ENCODE results near the gene FAIM2. TPM values are rescaled to one million over a fixed set of nuclear protein-coding genes. Genes with fewer than 3 reads are reported as not detected.
A peak's percentile ranks its signal among the peaks of the same experiment; 100 is the strongest.

FAIM2 gene
- polyA plus RNA-seq, 4 donors, result 2.2 to 13.5 TPM; not detected in 2

DNA sequence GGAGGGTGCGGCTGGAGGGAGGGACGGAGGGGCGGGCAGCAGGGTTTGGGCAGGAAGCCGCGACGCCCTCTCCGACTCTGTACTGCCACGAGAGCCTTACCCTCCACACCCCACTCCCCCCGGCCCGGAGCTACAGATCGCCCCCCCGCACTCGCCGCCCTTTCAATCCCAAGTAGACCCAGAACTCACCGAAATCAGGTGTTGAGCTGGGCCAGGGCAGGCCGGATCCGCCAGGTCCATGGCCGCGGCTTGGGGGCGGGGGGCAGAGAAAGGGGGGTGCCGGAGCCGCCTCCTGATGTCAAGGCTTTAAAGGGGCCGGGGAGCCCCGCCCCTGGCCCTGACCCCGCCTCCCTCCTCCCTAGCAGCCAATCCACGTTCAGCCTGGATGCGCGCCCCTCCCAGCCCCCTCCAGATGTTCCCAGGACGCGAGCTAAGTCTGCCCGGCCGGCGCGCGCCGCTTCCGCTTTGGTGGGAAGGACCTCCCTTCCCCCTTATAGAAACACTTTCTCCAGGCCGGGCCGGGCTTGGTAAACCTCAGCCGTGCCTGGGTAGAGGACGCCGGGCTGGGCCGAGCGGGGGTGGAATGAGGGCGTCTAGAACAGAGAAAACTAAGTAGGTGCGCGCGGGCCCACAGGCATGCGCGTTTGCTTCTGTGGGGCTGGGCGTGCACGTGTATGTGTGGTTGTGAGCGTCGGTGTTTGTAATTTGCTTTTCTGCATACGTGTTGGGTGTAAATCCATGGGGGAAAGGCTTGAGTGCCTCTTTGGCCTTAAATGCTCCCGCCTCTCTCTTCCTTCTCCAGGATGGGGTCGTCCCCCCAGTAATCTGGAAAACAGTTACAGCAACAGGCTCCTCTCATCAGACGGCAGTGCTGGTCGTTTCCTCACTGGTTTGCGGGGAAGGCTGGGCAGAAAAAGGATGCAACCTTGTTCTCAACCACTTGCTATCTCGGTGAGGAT lies 75.3 kb downstream of the FAIM2 start, which contains the start of gene NCKAP5L:
NCKAP5L (minus strand) TSS at position 281 of the 959 bp plus-strand sequence. CDS start 24,369 bp downstream, outside the sequence.
- WGBS, 3 donors, result 0 to 1% (median 0%) methylated on average over 43 to 61 of the region's 61 CpGs
- Histone ChIP-seq H3K27ac (ENCODE audit: low read depth in 1 of 3, low read length in 2 of 3) (peak within 1 kb of the TSS in 2 of 3 donors; percentile 61 to 88), H3K9me3 (ENCODE audit: control insufficient read depth in 2 of 2, insufficient read depth in 1 of 2, low read depth in 1 of 2, low read length in 1 of 2) (no peaks in the 10 kb centered on the region), H3K4me1 (ENCODE audit: control insufficient read depth in 3 of 3, insufficient read depth in 2 of 3, low read depth in 1 of 3, low read length in 2 of 3) (peaks cover 0 to 15% (median 2%) of the 10 kb centered on the region in 3 donors), H3K36me3 (ENCODE audit: control insufficient read depth in 3 of 3, insufficient read depth in 2 of 3, low read depth in 1 of 3, low read length in 3 of 3) (peaks cover 0 to 6% (median 0%) of the 10 kb centered on the region in 3 donors), H3K27me3 (ENCODE audit: control insufficient read depth in 3 of 3, insufficient read depth in 3 of 3, low read length in 3 of 3) (peaks cover 0 to 2% (median 0%) of the 10 kb centered on the region in 3 donors), H3K4me3 (ENCODE audit: low read depth in 1 of 3, low read length in 3 of 3) (peak within 1 kb of the TSS; percentile 69 to 83 (median 71))
- FAIRE-seq, result no peak
- peak; percentile 91 to 98 for DNase-seq

DNA sequence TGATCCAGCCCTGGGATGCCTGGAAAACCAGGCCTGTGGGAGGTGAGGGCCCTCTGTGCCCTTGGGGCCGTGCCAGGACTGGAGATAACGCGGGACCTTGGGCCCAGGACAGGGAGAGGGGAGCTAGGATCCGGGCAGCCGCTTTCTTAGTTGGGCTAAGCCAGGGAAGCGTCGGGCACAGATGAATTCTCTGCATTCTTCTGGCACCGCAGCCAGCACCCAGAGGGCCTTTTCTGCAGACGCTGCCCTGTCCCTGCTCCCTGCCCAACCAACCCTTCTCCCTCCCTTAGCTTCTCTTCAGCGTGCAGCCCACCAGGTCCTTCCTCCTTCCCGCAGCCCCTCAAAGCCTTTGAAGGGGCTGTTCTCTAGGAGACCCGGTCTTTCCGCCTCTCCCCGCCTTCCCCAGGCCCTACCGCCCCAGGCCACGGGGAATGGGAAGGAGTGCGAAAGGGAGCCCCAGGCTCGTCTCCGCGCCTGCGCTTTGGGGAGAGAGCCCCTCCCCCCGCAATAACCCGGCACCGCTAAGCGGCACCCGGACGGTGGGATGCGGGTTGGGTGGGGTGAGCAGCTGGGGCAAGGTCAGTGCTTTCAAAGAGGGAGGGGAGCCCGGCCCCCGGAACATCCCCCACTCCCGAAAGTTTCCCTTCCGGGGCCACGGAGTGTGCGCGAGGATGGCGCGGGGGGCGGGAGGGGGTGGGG lies 76.2 kb downstream of the FAIM2 start:
- DNase-seq, result peak; percentile 27 to 73
- FAIRE-seq, result no peak
- WGBS, 3 donors, result 4 to 6% (median 5%) methylated on average over 27 to 37 of the region's 38 CpGs
- H3K9me3 ChIP-seq (ENCODE audit: control insufficient read depth in 2 of 2, insufficient read depth in 1 of 2, low read depth in 1 of 2, low read length in 1 of 2), result no peaks in the 10 kb centered on the region
- H3K36me3 ChIP-seq (ENCODE audit: control insufficient read depth in 3 of 3, insufficient read depth in 2 of 3, low read depth in 1 of 3, low read length in 3 of 3), result peaks cover 0 to 14% (median 0%) of the 10 kb centered on the region in 3 donors
- no peaks in the 10 kb centered on the region for H3K27me3 ChIP-seq (ENCODE audit: control insufficient read depth in 3 of 3, insufficient read depth in 3 of 3, low read length in 3 of 3)
- H3K4me3 ChIP-seq (ENCODE audit: low read depth in 1 of 3, low read length in 3 of 3), result peak overlapping the region; percentile 69 to 83 (median 71)
- H3K27ac ChIP-seq (ENCODE audit: low read depth in 1 of 3, low read length in 2 of 3), result peak overlapping the region in 2 of 3 donors; percentile 61 to 66
- peaks cover 0 to 15% (median 2%) of the 10 kb centered on the region in 3 donors for H3K4me1 ChIP-seq (ENCODE audit: control insufficient read depth in 3 of 3, insufficient read depth in 2 of 3, low read depth in 1 of 3, low read length in 2 of 3)

DNA sequence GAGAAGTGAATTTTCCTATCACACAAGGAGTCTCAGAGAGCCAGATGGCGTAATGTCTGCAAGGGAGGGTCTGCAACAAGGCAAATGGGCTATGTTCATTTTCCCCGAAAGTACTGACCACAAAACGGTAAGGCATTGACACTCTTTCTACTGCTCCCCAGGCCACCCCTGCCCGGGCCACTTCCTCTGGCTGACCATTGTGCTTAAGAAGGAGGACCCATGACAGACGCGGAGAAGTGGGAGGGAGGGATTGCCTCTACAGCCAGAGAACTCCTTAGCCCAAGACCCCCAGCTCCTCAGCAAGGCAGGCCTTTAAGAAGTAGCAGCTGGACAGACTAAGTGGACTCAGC lies 76.7 kb downstream of the FAIM2 start:
- Histone ChIP-seq H3K9me3 (ENCODE audit: control insufficient read depth in 2 of 2, insufficient read depth in 1 of 2, low read depth in 1 of 2, low read length in 1 of 2) (no peaks in the 10 kb centered on the region), H3K4me3 (ENCODE audit: low read depth in 1 of 3, low read length in 3 of 3) (peak overlapping the region in 1 of 3 donors; percentile 83), H3K36me3 (ENCODE audit: control insufficient read depth in 3 of 3, insufficient read depth in 2 of 3, low read depth in 1 of 3, low read length in 3 of 3) (peaks cover 0 to 14% (median 0%) of the 10 kb centered on the region in 3 donors), H3K27ac (ENCODE audit: low read depth in 1 of 3, low read length in 2 of 3) (peak overlapping the region in 2 of 3 donors; percentile 61 to 66), H3K4me1 (ENCODE audit: control insufficient read depth in 3 of 3, insufficient read depth in 2 of 3, low read depth in 1 of 3, low read length in 2 of 3) (peaks cover 0 to 15% (median 2%) of the 10 kb centered on the region in 3 donors), H3K27me3 (ENCODE audit: control insufficient read depth in 3 of 3, insufficient read depth in 3 of 3, low read length in 3 of 3) (no peaks in the 10 kb centered on the region)
- DNase-seq, result no peak
- FAIRE-seq, result no peak
- 61 to 84% (median 78%) methylated on average over 6 of the region's 6 CpGs for WGBS, 3 donors

DNA sequence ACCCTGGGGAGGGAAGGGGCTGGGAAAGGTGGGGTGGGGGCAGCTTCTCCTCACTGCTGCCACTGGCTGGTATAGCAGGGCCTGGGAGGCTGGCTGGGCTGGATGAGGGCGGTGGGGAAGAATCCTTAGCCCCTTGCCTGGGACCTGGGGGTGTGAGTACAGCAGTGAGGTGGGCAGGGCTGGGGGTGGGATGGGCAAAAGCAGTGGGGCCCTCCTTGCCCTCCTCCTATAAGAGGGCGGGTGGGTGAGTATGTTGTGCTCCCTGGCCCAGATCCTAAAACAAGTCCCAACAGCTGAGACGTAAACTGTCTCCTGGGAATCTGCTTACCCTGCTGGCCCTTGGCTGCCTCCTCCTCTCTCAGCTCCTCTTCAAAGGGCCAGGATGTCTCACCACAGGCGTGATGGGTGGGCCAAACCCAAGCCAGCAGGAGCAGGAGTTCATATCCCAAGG lies 77.7 kb downstream of the FAIM2 start:
- H3K4me1 ChIP-seq (ENCODE audit: control insufficient read depth in 3 of 3, insufficient read depth in 2 of 3, low read depth in 1 of 3, low read length in 2 of 3), result peaks cover 0 to 15% (median 4%) of the 10 kb centered on the region in 3 donors
- no peaks in the 10 kb centered on the region for H3K9me3 ChIP-seq (ENCODE audit: control insufficient read depth in 2 of 2, insufficient read depth in 1 of 2, low read depth in 1 of 2, low read length in 1 of 2)
- WGBS, 3 donors, result 73 to 78% (median 74%) methylated on average over 3 to 4 of the region's 4 CpGs
- peaks cover 0 to 14% (median 0%) of the 10 kb centered on the region in 3 donors for H3K36me3 ChIP-seq (ENCODE audit: control insufficient read depth in 3 of 3, insufficient read depth in 2 of 3, low read depth in 1 of 3, low read length in 3 of 3)
- FAIRE-seq, result no peak
- DNase-seq, result no peak
- no peaks in the 10 kb centered on the region for H3K27me3 ChIP-seq (ENCODE audit: control insufficient read depth in 3 of 3, insufficient read depth in 3 of 3, low read length in 3 of 3)
- no peak overlapping the region for H3K4me3 ChIP-seq (ENCODE audit: low read depth in 1 of 3, low read length in 3 of 3)
- peak overlapping the region in 1 of 3 donors; percentile 60 for H3K27ac ChIP-seq (ENCODE audit: low read depth in 1 of 3, low read length in 2 of 3)

DNA sequence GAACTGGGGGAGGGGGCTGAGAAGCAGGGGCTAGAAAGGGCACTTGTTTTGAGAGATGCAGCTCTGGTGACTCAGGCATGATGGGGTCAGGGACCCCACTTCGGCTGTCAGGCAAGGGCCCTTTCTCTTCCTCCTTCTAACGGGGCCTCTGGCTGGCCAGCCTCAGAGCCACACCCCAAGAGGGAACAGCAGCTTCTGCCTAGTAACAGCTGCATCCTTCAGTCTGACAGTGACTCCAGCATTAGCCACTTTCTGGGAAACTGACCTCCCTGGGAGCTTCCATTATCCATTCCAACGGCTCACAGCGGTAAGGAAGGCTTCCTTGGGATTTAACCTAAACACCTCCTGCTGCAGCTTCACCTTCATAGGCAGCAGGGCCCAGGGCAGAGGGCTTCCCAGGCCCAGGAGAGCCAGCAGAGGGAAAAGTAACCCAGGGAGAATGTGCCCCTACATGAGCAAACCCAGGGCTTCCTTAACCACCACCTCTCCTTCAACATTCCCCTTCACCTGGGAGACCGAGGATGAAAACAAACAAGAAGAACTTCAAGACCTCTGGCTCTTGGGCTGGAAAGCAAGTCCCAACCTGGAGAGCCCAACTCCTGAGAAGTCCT lies 78.2 kb downstream of the FAIM2 start:
- FAIRE-seq (no peak), DNase-seq (no peak)
- WGBS, 3 donors, result 43 to 54% (median 52%) methylated on average over 4 to 5 of the region's 5 CpGs
- peaks cover 0 to 15% (median 4%) of the 10 kb centered on the region in 3 donors for H3K4me1 ChIP-seq (ENCODE audit: control insufficient read depth in 3 of 3, insufficient read depth in 2 of 3, low read depth in 1 of 3, low read length in 2 of 3)
- H3K27ac ChIP-seq (ENCODE audit: low read depth in 1 of 3, low read length in 2 of 3), result peak overlapping the region in 1 of 3 donors; percentile 60
- no peaks in the 10 kb centered on the region for H3K27me3 ChIP-seq (ENCODE audit: control insufficient read depth in 3 of 3, insufficient read depth in 3 of 3, low read length in 3 of 3)
- no peaks in the 10 kb centered on the region for H3K9me3 ChIP-seq (ENCODE audit: control insufficient read depth in 2 of 2, insufficient read depth in 1 of 2, low read depth in 1 of 2, low read length in 1 of 2)
- no peak overlapping the region for H3K4me3 ChIP-seq (ENCODE audit: low read depth in 1 of 3, low read length in 3 of 3)
- H3K36me3 ChIP-seq (ENCODE audit: control insufficient read depth in 3 of 3, insufficient read depth in 2 of 3, low read depth in 1 of 3, low read length in 3 of 3), result peaks cover 0 to 17% (median 0%) of the 10 kb centered on the region in 3 donors

DNA sequence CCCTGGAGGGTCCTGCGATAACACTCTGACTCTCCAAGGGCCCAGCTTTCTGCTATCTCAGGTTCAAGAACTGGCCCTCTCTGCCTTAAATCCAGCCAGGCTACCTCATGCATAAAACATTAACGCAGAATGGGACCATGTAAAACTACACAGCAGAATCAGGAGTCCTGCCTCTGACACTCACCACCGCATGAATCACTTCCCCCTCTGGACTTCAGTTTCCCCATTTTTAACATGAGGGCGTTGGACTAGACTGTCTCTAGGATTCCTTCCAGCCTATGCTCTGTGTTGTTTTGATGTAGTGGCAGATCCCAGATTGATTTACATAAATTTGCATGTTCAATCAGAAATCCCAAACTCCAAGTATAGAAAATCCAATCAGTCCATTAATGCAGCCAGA lies 78.8 kb downstream of the FAIM2 start:
- Histone ChIP-seq H3K9me3 (ENCODE audit: control insufficient read depth in 2 of 2, insufficient read depth in 1 of 2, low read depth in 1 of 2, low read length in 1 of 2) (no peaks in the 10 kb centered on the region), H3K4me1 (ENCODE audit: control insufficient read depth in 3 of 3, insufficient read depth in 2 of 3, low read depth in 1 of 3, low read length in 2 of 3) (peaks cover 0 to 15% (median 4%) of the 10 kb centered on the region in 3 donors), H3K27me3 (ENCODE audit: control insufficient read depth in 3 of 3, insufficient read depth in 3 of 3, low read length in 3 of 3) (no peaks in the 10 kb centered on the region), H3K36me3 (ENCODE audit: control insufficient read depth in 3 of 3, insufficient read depth in 2 of 3, low read depth in 1 of 3, low read length in 3 of 3) (peaks cover 0 to 17% (median 0%) of the 10 kb centered on the region in 3 donors), H3K4me3 (ENCODE audit: low read depth in 1 of 3, low read length in 3 of 3) (no peak overlapping the region), H3K27ac (ENCODE audit: low read depth in 1 of 3, low read length in 2 of 3) (peak overlapping the region in 1 of 3 donors; percentile 60)
- FAIRE-seq, result no peak
- DNase-seq, result no peak
- WGBS, 3 donors, result 68 to 91% (median 76%) methylated on average over 4 of the region's 4 CpGs

DNA sequence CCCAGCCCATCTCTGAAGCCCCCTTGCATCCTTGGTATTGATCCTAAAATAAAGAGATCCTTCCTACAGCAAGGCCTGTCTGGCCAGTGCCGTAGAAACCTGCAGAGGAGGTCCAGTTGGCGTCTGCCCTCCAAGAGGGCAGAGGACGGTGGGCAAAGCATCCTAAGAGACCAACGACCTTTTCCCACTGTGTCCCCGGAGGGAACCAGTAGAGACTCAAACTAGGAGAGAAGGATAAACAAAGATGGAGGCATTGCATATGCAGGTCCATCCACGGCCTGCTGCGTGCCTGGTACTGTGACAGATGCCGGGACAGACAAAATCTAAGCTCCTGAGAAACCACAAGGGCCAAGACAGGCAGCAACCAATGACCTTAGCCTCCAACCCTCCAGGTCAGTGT lies 79.3 kb downstream of the FAIM2 start:
- H3K36me3 ChIP-seq (ENCODE audit: control insufficient read depth in 3 of 3, insufficient read depth in 2 of 3, low read depth in 1 of 3, low read length in 3 of 3), result peaks cover 0 to 17% (median 0%) of the 10 kb centered on the region in 3 donors
- H3K4me1 ChIP-seq (ENCODE audit: control insufficient read depth in 3 of 3, insufficient read depth in 2 of 3, low read depth in 1 of 3, low read length in 2 of 3), result peaks cover 0 to 14% (median 4%) of the 10 kb centered on the region in 3 donors
- FAIRE-seq, result no peak
- H3K27me3 ChIP-seq (ENCODE audit: control insufficient read depth in 3 of 3, insufficient read depth in 3 of 3, low read length in 3 of 3), result no peaks in the 10 kb centered on the region
- 85 to 94% (median 91%) methylated on average over 8 of the region's 8 CpGs for WGBS, 3 donors
- no peaks in the 10 kb centered on the region for H3K9me3 ChIP-seq (ENCODE audit: control insufficient read depth in 2 of 2, insufficient read depth in 1 of 2, low read depth in 1 of 2, low read length in 1 of 2)
- no peak overlapping the region for H3K4me3 ChIP-seq (ENCODE audit: low read depth in 1 of 3, low read length in 3 of 3)
- no peak for DNase-seq
- peak overlapping the region in 1 of 3 donors; percentile 11 for H3K27ac ChIP-seq (ENCODE audit: low read depth in 1 of 3, low read length in 2 of 3)

DNA sequence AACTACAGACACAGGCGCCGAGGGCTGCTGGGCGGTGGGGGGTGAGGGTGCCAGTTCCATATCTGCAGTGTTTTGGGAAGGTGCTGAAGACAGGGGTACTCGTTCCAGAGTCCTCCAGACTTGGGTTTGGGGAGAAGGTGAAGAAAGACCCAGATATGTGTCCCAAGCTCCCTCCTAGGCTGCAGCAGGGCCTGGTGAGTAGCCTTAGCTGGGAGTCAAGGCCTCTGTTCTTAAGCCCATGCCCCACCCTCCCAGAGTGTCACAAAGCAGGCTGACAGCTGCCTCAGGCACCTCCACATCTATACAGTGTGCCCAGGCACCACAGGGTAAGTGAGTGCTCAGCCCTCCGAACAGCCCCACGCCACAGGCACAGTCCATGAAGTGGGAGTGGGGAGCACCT lies 79.7 kb downstream of the FAIM2 start:
- FAIRE-seq, result no peak
- no peak overlapping the region for H3K27ac ChIP-seq (ENCODE audit: low read depth in 1 of 3, low read length in 2 of 3)
- H3K9me3 ChIP-seq (ENCODE audit: control insufficient read depth in 2 of 2, insufficient read depth in 1 of 2, low read depth in 1 of 2, low read length in 1 of 2), result no peaks in the 10 kb centered on the region
- WGBS, 3 donors, result 91 to 96% (median 95%) methylated on average over 6 of the region's 6 CpGs
- H3K27me3 ChIP-seq (ENCODE audit: control insufficient read depth in 3 of 3, insufficient read depth in 3 of 3, low read length in 3 of 3), result no peaks in the 10 kb centered on the region
- H3K4me3 ChIP-seq (ENCODE audit: low read depth in 1 of 3, low read length in 3 of 3), result no peak overlapping the region
- H3K36me3 ChIP-seq (ENCODE audit: control insufficient read depth in 3 of 3, insufficient read depth in 2 of 3, low read depth in 1 of 3, low read length in 3 of 3), result peaks cover 0 to 17% (median 0%) of the 10 kb centered on the region in 3 donors
- peaks cover 0 to 9% (median 2%) of the 10 kb centered on the region in 3 donors for H3K4me1 ChIP-seq (ENCODE audit: control insufficient read depth in 3 of 3, insufficient read depth in 2 of 3, low read depth in 1 of 3, low read length in 2 of 3)
- DNase-seq, result no peak
